ENCODE results near the gene SLC25A33.
"Not testable (repeated sequence)": the region's sequence is repeated elsewhere in the genome, so short reads cannot be mapped to it uniquely, and the experiment has no call there.

SLC25A33 gene

GRCh38 chr1:9539829-9540550, 725 bp downstream of the SLC25A33 start:
- peak; percentile 20 to 27 for DNase-seq (ENCODE audit: low read depth in 2 of 2)

GRCh38 chr1:9542430-9542829, 3.2 kb downstream of the SLC25A33 start:
- DNase-seq (ENCODE audit: low read depth in 2 of 2): no peak

- DNase-seq (ENCODE audit: low read depth in 2 of 2): no peak
Observed at GRCh38 chr1:9544926-9545325, 5.7 kb downstream of the SLC25A33 start.

DNA sequence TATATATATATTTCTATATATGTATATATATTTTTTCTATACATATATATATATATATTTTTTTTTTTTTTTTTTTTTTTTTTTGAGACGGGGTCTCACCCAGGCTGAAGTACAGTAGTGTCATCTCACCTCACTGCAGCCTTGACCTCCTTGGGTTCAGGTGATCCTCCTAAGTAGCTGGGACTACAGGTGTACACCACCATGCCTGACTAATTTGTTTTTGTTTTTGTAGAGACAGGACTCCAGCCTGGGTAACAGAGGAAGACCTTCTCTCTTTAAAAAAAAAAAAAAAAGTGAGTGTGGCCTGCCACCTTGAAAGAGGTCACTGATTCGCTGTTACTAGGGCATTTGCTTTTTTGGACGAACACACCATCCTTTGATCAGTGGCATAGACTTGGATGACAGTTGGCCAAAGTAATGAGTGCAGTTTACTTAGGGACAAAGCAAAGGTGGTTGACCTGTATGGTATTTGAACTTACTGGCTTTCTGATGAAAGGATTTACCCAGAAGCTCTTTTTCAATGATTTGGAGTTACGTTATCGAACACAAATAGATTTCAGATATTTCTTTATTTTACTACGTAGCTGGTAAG, 10.8 kb downstream of the SLC25A33 start:
- DNase-seq (ENCODE audit: low read depth in 2 of 2): no peak

DNA sequence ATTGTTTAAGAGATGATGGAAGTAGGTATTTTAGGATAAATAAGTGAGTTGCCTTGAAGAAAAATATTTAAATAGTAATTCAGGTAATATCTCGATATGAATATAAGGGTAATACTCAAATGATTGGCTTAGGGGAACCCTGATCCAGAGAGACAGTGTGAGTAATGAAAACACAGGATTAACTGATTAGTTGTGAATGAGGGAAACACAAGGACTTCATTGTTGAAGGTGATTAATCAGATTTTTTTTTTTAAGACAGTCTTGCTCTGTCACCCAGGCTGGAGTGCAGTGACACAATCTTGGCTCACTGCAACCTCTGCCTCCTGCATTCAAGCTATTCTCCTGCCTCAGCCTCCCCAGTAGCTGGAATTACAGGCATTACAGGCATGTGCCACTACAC, 12.7 kb downstream of the SLC25A33 start:
- DNase-seq (ENCODE audit: low read depth in 2 of 2): no peak

- no peak for DNase-seq (ENCODE audit: low read depth in 2 of 2)
Observed at GRCh38 chr1:9553736-9554144, 14.5 kb downstream of the SLC25A33 start.

GRCh38 chr1:9555942-9556341, 16.7 kb downstream of the SLC25A33 start:
- DNase-seq (ENCODE audit: low read depth in 2 of 2): no peak

DNA sequence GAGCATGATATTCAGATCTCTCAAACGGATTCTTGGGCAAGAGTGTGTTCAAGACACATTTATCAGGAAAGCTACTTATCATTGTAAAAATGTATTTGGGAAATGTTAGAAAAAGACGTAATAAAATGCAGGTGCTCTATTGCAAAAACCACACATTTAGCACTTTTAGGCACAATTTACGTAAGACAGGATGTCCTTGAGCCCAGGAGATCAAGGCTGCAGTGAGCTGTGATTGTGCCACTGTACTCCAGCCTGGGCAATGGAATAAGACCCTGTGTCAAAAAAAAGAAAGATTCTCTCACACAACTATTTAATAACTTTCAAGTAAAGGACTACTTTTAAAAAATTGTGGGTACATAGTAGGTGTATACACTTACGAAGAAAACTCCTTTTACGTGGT, 18.4 kb downstream of the SLC25A33 start:
- no peak for DNase-seq (ENCODE audit: low read depth in 2 of 2)

GRCh38 chr1:9558271-9558945, 19.1 kb downstream of the SLC25A33 start:
- DNase-seq (ENCODE audit: low read depth in 2 of 2): no peak

DNA sequence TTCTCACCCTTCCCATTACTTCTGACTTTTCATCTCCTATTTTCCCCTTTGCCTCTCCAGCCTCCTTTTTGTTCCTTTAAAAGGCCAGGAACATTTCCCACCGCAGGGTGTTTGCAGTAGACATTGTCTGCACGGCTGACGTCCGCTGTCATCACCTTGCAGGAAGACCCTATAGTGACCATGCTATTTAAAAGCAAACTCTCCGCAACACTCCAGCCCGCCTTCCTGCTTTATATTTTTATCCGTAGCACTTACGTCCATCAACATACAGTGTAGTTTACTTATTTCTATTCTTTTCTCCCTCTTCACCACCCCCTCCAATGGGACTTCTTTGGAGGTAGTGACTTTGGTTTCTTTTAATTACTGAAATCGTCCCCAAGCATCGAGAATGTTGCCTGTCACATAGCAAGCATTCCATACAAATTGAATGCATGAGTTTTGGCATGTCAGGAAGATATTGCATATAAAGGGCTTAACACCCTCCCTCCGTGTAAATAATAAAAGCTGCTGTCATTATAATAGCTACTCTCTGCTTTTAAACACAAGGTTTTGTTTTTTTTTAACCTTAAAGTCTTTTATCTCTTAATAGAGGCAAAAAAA, 19.8 kb downstream of the SLC25A33 start:
- no peak for DNase-seq (ENCODE audit: low read depth in 2 of 2)

GRCh38 chr1:9559673-9560072, 20.4 kb downstream of the SLC25A33 start:
- DNase-seq (ENCODE audit: low read depth in 2 of 2): no peak

GRCh38 chr1:9560090-9560489, 20.8 kb downstream of the SLC25A33 start:
- not testable (repeated sequence) for DNase-seq (ENCODE audit: low read depth in 2 of 2)

GRCh38 chr1:9561429-9561828, 22.2 kb downstream of the SLC25A33 start:
- no peak for DNase-seq (ENCODE audit: low read depth in 2 of 2)

DNA sequence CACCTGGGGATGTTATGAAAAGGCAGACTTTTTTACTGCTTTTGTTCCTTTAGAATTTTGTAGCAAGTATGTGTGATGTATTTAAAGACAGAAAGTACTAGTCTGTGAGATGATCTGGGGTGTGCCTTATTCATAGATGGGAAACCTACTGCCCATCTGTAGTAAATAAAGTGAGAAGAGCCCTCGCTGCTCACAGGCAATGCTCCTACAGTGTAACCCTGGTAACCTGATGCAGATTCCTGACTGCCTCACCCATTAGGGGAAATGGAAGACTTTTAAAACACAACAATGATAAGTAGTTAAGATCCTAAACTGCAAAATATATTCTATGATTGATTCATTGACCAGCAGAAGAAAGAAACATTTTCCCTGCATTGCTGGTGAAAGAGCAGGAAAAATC, 30.0 kb downstream of the SLC25A33 start:
- DNase-seq (ENCODE audit: low read depth in 2 of 2): no peak

- not testable (repeated sequence) for DNase-seq (ENCODE audit: low read depth in 2 of 2)
Observed at GRCh38 chr1:9570886-9571529, 31.7 kb downstream of the SLC25A33 start.

DNA sequence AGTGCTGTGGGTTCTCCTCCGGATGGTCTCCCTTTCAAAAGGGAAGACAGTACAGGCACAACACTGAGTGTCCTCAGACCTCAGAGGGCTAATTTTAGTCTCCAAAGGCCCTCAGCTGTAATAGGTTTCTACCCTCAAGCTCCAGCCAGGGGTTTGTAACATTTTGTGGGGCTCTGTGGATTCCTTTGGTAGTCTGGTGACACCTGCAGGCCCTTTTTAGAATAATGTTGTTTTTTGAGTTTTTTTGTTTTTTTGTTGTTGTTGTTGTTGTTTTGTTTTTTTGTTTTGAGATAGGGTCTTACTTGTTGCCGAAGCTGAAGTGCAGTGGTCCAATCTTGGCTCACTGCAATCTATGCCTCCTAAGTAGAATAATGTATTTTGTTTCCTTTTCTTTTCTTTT, 34.5 kb downstream of the SLC25A33 start:
- no peak for DNase-seq (ENCODE audit: low read depth in 2 of 2)

- no peak for DNase-seq (ENCODE audit: low read depth in 2 of 2)
Observed at GRCh38 chr1:9575486-9575885, 36.2 kb downstream of the SLC25A33 start.

GRCh38 chr1:9576903-9577302, 37.6 kb downstream of the SLC25A33 start:
- DNase-seq (ENCODE audit: low read depth in 2 of 2): no peak

- DNase-seq (ENCODE audit: low read depth in 2 of 2): no peak
Observed at GRCh38 chr1:9577423-9577822, 38.2 kb downstream of the SLC25A33 start.

DNA sequence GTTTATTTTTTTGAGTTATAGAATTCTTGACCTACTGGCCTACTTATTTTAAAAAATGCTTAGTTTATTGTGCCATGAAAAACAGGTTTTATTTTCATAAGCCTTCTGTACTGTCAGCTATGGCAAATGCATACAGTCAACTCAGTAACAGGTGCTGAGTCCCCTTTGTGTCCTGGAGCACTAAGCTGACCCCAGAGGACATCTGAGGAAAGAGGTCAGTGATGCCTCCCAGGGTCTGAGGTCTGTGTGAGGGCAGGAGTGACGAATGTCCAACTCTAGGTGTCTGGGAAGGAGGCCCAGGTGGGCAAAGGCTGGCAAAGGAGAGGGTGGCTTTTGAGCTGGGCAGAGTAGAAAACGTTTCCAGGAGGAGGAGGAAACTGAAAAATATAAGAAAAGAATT, 41.7 kb downstream of the SLC25A33 start:
- DNase-seq (ENCODE audit: low read depth in 2 of 2): no peak

DNA sequence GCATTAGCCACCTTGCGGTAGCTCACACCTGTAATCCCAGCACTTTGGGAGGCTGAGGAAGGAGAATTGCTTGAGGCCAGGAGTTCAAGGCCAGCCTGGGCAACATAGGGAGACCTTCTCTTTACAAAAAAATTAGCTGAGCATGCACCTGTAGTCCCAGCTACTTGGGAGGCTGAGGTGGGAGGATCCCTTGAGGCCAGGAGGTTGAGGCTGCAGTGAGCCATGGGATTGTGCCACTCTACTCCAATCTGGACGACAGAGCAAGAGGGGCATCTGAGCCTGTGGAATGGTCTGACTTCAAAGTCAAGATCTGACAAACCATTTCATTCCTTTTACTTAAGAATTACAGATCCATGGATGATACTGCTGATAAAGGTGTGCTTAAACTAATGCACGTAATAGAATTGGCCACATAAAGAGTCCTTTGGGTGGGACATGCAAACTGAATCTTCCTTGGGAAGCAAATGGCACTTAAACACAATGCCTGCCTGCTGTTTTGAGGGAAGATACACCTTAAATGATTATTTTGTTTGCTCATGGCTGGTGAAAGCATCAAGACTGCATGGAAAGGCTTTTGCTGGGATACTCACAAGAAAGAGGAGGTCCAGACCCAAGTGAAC, 47.0 kb downstream of the SLC25A33 start:
- DNase-seq (ENCODE audit: low read depth in 2 of 2): no peak
